ENCODE data around the gene PROZ.

DNA sequence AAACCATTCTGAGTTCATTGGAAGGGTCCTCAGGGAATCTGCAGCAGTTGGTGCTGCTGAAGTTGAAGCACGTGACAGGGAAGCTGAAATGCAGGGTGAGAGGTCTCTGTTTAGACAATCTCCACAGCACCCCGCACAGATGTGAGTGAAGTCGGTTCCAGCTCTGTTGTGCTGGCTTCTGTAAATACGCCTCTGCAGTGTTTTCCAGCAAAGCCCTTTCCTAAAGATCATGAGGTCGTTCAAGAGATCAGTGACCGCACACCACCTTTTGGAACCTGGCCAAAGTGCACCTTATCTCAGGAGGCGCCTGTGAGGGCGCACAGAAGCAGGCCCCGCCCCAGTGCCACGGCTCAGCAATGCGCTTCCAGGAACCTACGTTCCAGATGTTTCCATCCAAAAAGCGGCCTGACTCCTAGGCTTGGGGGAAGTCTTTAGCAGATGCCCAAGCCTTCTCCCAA, 61.7 kb downstream of the PROZ start:
- TF ChIP-seq POLR2A (IDR thresholded peaks at IDR 0.05; ENCODE audit: low read length), result no peak
- TF ChIP-seq GATA1 (IDR thresholded peaks at IDR 0.05; ENCODE audit: low read depth, low read length), result no peak
